ENCODE results near the gene CTBS.
"Not testable (repeated sequence)": the region's sequence is repeated elsewhere in the genome, so short reads cannot be mapped to it uniquely, and the experiment has no call there.

Gene CTBS

DNA sequence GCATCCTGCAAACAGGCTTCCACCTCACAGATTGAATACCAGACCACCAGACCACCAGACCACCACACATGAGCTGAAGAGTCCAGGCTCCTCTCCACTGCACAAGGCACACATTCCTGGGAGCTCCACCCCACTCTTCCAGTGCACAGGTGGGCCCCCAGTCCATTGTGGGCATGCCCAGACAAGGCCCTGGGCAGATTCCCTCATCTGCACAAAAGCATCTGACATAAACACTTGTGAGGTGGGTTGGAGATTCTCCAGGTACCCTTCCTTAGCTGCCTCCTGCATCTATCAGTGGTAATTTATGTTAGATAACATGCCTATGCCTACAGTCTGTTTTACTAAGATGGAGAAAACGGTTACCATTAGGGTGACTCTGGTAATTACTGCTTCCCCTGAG is 11.6 kb upstream of the CTBS start:
- no peak for DNase-seq

DNA sequence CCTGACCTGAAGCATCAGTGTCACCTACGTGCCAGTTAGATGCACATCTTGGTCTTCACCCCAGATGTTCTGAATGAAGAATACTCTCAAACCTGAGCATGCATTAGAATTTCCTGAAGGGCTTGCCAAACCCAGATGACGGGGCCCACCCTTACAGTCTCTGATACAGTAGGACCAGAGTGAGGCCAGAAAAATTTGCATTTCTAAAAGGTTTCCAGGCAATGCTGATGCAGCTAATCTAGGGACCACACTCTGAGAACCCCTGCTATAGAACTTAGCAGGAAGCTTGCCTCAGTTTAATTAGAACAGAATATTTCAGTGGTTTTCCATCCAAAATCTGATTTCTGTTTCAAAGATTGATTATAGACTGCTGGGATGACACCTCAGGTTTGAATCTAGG is 9.9 kb upstream of the CTBS start:
- no peak for DNase-seq

DNA sequence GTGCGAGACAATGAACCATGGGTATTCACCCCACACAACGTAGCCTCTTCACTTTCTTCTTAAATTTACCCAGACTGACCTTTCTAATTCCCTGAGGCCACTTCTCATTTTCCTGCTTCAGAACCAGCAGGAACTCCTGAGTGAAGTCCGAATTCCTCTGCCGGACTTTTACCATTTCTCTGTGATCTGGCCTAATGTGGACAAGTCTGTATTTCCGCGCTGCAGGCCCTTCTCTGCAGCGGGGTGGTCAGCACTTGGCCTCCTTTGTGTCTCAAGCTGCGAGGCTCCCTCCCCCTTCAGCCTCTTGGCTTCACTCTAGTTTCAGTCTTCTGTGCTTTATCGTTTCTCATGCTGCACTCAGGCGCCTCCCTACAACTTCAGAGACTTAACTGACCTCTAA is 9.4 kb upstream of the CTBS start:
- DNase-seq: no peak

DNA sequence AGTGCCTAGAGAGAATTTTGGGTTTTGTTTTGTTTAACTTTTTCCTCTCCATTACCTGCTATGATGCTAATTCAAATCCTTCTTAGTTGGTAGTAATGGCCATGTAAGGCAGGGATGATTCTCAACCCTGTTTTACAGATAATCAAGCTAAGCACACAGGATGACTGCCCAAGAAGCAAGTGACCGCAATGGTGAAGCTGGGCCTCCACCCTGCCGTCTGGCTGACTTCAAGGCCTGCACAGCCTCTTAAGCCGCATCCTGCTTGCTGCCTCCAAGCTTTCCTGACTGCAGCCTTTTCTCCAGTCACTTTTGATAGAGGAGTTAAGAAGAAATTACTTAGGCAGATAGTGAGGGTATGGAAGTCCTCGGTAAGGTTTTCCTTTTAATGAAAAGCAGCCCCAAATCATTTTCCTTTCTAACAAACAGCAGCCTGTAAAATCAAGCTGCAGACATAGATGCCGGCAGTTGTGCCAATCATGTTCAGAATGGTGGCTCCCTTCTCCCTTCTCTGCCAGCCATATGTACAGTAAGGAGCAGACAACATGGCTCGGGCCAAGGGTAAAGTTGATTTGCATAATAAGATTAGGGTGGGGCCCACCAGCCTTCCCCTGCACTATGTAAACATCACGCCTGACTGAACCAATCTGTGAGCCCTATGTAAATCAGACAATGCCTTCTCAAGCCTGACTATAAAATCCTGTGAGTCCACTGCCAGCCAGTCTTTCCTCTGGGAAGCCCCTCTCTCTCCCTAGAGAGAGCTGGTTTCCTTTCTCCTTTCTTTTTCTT is 8.8 kb upstream of the CTBS start:
- DNase-seq: peak; percentile 37

DNA sequence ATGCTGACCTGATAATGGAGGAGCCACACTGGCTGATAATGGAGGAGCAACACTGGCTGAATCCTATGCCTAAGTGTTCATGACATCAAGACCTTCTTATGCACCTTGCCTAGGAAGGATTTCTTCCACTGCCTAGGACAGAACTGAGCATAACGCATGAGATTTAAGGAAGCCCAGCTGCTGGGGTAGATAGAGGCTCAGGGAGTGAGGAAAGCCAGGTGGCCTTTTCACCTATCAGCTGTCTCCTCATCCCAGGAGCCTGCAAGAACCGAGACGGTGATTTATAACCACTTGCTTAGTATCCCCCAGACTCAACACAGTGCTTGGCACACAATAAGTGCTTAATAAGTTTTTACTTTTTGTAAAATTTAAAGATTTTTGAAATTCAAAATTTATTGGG is 7.4 kb upstream of the CTBS start:
- DNase-seq: no peak

DNA sequence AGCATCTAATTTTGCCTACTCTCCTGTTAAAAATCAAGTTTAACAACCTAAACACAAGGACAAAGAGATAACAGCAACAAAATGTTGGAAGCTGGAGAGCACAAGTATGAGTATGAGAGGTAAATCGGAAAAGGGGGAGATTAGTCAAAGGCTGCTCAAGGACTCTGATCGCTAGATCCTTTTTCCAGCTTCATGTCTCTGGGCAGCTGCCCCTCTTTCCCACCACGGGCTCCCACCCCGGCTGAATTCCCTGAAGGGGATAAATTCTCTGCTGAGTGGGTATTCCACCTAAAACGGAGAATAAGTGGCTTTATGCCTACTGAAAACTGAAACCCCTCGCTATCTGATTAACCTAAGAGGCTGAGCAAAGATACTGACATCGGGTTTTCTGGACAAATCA is 696 bp upstream of the CTBS start:
- no peak for DNase-seq

DNA sequence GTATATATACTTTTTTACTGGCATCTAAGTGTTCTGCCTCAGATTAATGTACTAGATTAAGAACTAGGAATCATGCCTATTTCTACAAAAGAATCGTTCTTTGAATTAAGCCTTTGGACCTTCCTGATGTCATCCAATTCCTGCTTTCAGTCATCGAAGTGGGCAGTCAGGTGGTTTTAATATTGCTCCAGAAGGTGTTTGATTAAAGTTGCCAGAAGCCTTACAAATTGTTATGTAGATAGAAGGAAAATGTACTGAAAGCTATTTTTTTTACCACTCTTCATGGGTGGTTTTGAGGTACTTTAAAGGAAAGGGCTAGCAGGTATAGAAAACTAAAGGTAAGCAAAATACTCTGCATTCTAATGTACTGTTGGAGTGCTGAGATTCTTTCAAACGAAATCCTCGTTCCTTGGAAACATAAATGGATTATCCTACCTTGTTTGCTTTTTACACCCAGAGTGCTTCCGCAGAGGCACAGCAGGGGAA is 716 bp downstream of the CTBS start:
- peak; percentile 12 for DNase-seq

DNA sequence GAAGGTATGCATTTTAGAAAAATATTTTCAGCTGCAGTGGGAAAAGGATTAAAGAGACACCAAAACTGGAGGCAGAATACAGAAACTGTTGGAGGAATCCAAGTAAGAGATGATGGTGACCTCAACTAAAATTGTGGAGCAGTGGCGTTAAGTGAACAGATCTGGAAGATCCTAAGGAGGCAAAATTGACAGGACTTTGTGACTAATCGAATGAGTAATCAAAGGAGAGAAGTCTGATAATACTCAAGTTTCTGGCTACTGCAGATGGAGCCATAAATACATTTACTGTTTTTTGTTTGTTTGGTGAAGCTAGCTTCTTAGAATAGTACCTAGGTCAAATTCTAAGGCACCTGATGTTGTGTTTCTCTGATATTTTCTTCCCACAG is 3.1 kb downstream of the CTBS start:
- peak; percentile 26 for DNase-seq

DNA sequence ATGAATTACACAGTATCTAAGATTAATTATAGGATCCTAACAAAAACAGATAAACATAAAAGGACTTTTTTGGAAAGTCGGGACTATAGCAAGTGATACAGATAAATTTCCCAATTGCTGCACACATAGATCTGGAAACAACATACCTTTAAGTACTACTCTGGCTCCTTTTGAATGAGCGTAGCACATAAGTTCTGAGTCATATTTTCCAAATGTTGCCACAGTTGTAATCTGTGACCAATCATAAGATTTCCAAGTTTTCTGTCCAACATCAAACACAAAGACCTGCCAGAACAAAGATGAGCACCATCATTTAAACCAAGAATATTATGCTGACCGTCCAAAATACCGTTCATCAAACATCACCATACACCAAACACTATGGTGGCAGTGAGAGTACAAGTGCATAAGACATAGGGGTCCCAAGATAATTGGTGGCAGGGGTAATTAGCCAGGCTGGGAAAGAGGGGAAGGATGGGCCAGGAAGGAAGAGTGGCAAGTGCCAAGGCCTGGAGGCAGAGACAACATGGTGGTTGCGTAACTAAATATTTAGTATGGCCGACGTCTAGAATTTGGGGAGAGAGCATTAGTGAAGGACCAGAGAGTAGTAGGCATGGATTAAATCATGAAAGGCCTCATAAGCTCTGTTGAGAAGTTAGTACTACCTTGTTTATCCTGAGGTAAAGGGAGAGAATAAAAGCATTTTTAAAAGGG is 3.6 kb downstream of the CTBS start:
- peak; percentile 13 for DNase-seq

DNA sequence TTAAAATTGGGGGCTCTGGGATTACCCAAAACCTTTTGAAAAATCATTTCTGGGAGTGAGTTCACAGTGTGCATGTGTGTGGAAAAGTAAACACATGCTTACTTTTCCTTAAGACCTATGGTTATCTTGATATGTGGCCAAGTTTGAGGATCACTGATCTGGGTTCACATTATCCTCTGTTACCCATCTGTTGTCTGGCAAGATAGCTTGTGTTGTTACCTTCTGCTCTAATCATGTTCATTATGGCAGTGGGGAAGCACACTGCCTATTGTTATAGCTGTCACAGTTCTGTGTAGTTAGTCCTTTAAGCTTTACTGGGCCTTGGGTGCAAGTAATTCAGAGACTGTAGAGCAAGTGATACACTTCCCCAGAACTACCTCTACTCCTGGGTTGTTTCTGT is 5.0 kb downstream of the CTBS start:
- no peak for DNase-seq

DNA sequence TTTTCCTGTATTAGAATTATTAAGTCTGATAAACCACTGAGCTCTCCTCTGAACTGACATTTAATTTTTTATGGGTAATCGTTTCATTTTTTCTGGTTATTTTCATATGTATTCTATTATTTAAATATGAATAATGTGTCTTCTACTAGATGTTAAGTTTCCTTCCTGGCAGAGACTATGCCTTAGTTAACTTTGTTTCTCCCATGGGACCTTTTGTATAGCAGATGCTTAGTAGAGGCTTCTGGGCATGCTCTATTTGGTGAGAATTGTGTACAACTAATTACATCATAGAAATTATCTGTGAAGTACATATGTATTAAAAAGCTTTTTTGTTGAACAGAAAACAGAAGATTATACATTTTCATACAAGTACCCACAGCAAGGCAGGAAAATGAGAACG is 23.4 kb downstream of the CTBS start:
- no peak for DNase-seq

DNA sequence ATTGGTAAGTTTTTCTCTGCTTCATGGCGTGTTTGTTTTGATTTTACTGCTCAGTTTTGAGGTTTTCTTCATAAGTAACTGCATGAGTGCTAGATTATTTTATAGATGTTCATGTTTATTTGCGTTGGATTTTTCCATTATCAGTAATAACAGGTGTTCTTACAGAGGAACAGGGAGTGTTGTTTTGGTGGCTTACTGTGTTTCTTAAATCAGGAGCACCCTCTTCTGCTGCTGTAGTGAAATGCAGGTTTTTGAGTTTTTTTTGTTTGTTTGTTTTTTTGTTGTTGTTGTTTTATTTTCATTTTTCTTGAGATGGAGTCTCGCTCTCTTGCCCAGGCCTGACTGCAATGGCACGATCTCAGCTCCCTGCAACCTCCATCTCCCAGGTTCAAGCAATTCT is 32.6 kb downstream of the CTBS start:
- DNase-seq: no peak

DNA sequence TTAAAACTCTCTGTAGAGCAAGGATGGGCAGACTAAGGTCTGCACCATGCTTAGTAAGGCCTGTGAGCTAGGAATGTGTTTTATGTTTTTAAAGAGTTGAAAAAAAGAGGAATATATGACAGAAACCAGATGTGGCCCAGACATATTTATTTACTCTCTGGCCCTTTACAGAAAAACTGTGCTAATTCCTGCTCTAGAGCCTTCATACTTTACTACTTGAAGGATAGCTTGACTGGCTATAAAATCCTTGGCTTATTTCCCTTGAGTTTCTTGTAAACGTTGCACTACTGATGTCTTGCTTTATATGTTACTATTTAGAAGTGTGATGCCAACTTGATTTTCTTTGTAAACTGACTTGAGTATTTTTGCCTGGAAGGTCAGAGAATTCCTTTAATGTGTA is 33.5 kb downstream of the CTBS start:
- peak; percentile 4 for DNase-seq

DNA sequence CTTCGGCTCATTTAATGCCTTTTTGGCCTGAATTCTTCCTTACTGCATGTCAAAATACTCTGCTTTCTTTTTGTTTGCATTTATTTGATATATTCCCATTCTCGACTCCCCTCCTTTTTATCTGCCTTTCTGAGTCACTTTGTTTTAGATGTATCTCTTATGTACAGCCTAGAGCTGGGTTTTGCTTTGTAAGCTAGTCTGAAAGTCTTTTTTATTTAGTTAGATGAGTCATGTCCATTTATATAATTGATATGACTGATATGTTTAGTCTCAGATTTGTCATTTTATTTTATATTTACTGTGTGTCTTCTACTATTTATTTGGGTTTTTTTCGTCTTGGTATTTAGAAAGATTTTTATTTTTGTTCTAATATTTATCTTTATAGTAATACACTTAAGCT is 34.3 kb downstream of the CTBS start:
- peak; percentile 2 for DNase-seq

DNA sequence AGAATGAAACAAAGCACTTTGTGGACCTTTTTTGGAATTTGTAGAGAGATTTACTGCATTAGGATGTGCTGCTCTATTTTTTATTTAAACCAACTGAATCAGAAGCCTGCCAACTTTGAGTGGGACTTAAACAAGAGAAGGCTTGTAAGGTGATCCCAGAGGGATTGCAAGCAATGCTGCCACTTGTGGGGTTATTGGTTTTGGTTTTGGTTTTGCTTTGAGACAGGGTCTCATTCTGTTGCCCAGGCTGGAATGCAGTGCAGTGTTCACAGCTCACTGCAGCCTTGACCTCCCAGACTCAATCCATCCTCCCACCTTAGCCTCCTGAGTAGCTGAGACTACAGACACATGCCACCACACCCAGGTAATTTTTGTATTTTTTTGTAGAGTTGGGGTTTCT is 35.6 kb downstream of the CTBS start:
- no peak for DNase-seq

DNA sequence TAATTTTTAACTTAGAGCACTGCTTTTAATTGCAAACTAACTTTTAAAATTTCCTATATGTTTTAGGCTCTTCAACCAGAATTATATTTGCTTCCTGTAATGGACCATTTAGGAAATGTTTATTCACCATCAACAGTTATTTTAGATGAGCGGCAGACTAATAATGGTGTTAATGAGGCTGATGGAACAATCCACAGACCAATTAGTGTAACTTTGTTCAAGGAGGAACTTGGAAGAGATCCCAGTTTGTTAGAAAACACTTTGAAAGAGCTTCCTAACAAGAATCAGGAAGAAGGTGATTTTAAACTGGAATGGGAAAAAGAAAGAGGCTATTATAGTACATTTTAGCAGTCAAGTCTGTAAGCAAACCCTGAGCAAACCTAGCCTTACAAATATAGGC is 48.5 kb downstream of the CTBS start:
- DNase-seq: no peak

DNA sequence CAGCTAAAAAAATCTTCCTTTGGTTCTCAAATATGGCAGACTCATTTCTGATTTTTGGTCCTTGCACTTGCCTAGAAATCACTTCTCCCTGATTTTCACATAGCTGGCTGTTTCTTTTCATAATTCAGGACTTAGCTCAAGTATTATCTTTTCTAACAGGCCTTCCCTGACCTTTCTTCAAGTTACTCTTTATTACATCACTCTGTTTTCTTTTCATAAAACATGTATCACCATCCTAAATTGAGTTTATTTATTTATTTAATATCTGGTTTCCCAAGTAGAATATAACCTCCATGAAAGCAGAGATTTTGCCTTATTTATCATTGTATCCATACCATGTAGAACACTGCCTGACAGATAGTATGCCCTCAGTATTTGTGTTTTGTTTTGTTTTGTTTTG is 49.6 kb downstream of the CTBS start:
- no peak for DNase-seq

DNA sequence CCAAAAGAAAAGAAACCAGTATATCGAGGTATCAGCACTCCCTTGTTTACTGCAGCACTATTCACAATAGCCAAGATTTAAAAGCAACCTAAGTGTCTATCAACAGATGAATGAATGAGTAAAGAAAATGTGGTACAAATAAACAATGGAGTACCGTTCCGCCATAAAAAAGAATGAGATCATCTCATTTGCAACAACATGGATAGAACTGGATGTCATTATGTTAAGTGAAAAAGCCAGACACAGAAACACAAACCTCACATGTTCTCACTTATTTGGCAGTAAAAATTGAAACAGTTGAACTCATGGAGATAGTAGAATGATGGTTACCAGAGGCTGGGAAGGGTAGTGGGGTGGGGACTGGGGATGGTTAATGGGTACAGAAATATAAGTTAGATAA is 63.6 kb downstream of the CTBS start:
- no peak for DNase-seq

DNA sequence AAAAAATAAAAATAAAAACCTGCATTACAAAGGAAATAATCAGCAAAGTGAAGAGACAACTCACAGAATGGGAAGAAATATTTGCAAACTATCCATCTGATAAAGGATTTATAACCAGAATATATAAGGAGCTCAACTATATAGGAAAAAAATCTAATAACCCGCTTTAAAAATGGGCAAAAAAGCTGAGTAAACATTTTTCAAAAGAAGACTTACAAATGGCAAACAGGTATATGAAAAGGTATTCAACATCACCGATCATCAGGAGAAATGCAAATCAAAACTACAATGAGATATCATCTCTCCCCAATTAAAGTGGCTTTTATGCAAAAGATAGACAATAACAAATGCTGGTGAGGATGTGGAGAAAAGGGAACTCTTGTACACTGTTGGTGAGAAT is 64.1 kb downstream of the CTBS start:
- DNase-seq: no peak

DNA sequence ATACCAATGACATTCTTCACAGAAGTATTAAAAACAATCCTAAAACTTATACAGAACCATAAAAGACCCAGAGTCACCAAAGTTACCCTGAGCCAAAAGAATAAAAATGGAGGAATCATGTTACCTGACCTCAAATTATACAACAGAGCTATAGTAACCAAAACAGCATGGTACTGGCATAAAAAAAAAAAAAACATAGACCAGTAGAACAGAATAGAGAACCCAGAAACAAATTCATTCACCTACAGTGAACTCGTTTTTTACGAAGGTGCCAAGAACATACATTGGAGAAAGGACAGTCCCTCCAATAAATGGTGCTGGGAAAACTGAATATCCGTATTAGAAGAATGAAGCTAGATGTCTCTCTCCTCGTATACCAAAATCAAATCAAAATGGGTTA is 65.2 kb downstream of the CTBS start:
- no peak for DNase-seq

DNA sequence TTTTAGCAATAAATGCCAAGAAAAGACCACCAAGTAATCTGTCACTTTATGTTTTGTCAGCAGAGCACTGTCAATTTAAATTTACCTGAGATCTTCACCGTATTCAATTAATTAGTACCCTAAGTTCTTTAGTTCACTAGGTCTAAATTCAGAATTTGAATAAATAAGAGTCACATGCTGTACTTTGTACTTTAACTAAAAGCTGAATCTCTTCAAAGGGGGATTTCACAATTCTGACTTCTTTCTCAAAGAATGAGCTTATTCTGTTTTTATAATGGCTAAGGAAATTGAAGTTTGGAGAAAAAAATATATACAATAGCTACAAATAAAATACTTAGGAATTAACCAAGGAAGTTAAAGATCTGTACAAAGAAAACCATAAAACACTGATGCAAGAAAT is 65.7 kb downstream of the CTBS start:
- DNase-seq: no peak

DNA sequence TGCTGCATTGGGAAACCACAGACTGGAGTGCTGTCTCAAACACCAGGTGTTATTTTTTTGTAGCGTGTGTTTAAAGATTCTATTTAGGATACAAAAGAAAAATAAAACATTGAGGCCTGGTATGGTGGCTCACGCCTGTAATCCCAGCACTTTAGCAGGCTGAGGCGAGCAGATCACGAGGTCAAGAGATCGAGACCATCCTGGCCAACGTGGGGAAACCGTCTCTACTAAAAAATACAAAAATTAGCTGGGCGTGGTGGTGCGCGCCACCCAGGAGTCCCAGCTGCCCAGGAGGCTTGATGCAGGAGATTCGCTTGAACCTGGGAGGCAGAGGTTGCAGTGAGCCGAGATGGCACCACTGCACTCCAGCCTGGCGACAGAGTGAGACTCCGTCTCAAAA is 66.4 kb downstream of the CTBS start:
- DNase-seq: not testable (repeated sequence)

DNA sequence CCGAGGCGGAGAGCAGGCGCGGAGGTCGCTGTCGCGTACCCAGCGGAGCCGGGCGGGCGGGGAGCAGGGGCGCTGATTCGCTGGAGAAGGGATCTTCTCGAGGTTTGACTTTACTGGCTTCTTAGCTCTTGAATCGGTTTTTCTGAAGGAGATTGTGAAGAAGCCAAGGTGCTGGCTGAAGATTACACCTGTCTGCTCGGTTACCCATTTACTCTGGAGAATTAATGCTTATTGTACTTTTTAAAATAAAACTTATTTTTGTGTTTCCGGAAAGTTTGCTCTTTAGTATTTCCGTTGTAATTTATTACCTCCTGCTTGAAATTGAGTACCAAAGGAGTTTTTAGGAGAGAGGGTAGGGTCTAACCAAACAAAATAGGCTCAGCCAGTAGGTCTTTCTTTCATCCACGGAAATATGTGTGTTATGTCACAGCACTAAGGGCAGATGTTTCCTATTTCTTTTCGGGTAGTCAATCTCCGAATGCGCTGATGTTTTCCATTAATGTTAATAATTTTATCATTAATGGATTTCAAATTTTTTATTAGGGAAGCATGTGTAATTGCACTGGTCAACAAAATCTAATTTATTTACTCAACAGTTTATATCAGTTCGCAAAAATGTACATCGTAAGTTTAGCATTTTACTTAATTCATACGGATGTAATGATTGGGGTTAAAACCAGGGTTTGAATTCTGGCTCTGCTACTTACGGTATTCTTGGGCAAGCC is 67.3 kb downstream of the CTBS start:
- DNase-seq: no peak
